Fibroblast of villous mesenchyme (primary cell): ENCODE results near the gene APOA1. TPM values are rescaled to one million over a fixed set of nuclear protein-coding genes. Genes with fewer than 3 reads are reported as not detected.

Experiments used
- DNase-seq: peaks from one replicate; pipeline ENCODE4 v3.0.0-alpha.2; 2010; ENCODE audit warnings: low read depth
- H3K4me3 ChIP-seq: 2 replicates; pipeline ENCODE4 v1.5.1; 2011; ENCODE audit warnings: low read depth, mild to moderate bottlenecking, low read length
- CTCF ChIP-seq: IDR thresholded peaks from 2 replicates; pipeline ENCODE4 v1.5.1; 2012; ENCODE audit warnings: low read depth, mild to moderate bottlenecking, low read length; ENCODE audit not compliant: insufficient read depth
- total RNA-seq: library from RNA; depleted of rRNA; stranded (reverse); fragments of >200 nt; gene quantifications from 2 replicates; pipeline ENCODE4 v1.2.3, GENCODE V29; 2012

APOA1 gene
- total RNA-seq, result not detected in 2 replicates

DNA sequence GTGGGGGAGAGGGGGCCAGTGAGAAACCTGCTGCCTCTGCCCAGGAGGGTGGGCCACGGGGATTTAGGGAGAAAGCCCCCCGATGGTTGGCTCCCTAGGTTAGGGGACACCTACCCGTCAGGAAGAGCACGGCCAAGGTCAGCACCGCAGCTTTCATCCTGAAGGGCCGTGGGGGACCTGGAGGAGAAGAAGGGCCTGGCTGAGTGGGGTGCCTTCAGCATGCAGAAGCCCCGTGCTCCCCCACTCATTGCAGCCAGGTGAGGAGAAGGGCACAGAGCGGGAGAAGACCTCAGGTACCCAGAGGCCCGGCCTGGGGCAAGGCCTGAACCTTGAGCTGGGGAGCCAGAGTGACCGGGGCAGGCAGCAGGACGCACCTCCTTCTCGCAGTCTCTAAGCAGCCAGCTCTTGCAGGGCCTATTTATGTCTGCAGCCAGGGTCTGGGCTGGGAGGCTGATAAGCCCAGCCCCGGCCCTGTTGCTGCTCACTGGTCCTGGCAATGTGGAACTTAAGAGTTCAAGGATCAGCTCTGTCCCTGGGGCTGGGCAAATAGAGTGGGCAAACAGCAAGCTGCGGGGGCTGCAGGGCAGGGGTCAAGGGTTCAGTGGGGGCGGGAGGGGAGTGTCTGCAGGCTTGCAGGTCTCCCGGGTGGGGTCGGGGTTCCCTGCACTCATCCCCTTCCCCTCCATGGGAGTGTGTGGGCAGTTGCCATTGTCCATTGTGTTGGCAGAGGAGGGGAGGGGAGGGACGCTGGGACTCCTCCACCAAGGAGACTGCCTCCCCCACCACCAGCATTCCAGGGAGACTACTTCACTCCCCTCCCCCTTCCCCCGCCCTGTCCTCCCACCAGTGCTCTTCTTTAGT lies at the start of gene APOA1:
Gene APOA1 (minus strand): TSS at position 392 of the 861 bp plus-strand sequence. CDS start 235 bp downstream, at position 157.
- no peak for DNase-seq
- no peak for TF ChIP-seq CTCF
- H3K4me3 ChIP-seq, result no peak within 1 kb of the TSS

- peak; percentile 42 for DNase-seq
- TF ChIP-seq CTCF, result no peak
- H3K4me3 ChIP-seq, result no peak overlapping the region
These were observed 48.7 kb upstream of the APOA1 start for GRCh38 chr11:116885951-116886655.

DNA sequence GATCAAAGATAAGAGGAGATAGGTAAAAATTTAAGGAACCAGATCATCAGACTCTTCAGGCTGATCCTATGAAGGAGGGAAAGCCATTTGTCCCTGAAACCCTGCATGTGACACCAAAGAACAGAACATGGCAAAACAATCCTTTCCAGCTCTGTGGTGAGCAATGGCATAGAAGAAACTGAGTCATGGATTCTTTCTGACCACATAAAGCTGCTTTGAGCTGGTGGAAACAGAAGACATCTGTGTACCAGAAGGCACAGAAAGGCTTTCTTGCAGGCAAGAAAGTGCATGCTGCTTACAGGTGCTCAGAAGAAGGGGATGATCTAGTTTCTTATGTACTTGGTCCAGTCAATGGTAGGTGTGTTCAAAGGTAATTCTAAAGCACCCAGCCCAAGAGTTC lies 45.0 kb upstream of the APOA1 start:
- no peak for TF ChIP-seq CTCF
- H3K4me3 ChIP-seq, result no peak overlapping the region
- DNase-seq, result peak; percentile 58

- no peak for DNase-seq
- H3K4me3 ChIP-seq, result no peak overlapping the region
- TF ChIP-seq CTCF, result no peak
These were observed 43.7 kb upstream of the APOA1 start for GRCh38 chr11:116881143-116881542.

- peak; percentile 80 for DNase-seq
- peak; percentile 78 for TF ChIP-seq CTCF
- no peak overlapping the region for H3K4me3 ChIP-seq
These were observed 42.6 kb upstream of the APOA1 start for GRCh38 chr11:116879800-116880625.

GRCh38 chr11:116876656-116877055 lies 39.2 kb upstream of the APOA1 start:
- DNase-seq, result no peak
- H3K4me3 ChIP-seq, result no peak overlapping the region
- TF ChIP-seq CTCF, result no peak
